Hepatic stellate cell (primary cell): Measurements from ENCODE around the gene SKAP1.
"Not testable (repeated sequence)": the region's sequence is repeated elsewhere in the genome, so short reads cannot be mapped to it uniquely, and the experiment has no call there.

ENCODE experiments used
- DNase-seq: peaks from one replicate; pipeline ENCODE4 v3.0.0; 2011; ENCODE audit warnings: low spot score

Gene SKAP1

GRCh38 chr17:48282303-48282702 is 147.7 kb downstream of the SKAP1 start:
- no peak for DNase-seq

GRCh38 chr17:48278760-48279491 is 151.1 kb downstream of the SKAP1 start:
- no peak for DNase-seq

- no peak for DNase-seq
These were observed 153.2 kb downstream of the SKAP1 start for GRCh38 chr17:48276776-48277175.

DNA sequence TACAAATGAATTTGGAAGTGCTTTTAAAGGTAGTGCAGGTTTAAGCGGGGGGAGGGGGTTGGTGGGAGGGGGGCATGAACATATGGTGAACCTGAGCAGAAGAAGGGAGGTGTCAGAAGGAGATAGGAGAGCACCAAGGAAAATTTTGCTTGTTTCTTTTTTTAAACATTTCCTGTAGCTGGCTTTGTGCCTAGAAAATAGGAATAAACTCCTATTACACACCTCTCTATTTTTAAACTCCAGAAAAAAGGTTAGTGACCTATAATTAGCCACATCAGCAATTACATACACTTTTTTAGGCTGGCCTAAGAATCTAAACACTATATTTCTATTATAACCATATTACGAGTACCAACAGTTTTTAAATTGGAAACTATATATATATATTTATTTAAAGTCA is 159.1 kb downstream of the SKAP1 start:
- no peak for DNase-seq

DNA sequence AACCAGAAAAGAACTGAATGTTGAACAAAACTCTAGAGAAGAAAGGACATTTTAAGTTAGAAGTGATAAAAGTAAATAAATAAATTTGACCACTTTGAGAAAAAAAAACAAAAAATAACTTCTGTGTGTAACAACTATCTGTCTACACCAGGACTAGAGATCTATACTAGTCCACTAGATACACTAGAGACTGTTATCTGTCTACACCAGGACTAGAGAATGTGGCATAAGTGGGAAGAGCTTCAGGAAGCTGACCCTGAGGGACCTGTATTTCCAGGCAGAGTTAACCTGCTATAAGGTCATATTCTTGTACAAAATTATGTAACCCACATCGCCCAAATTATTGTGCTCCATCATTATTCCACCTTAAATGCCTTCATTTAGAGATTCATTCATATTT is 160.8 kb downstream of the SKAP1 start:
- DNase-seq = no peak

DNA sequence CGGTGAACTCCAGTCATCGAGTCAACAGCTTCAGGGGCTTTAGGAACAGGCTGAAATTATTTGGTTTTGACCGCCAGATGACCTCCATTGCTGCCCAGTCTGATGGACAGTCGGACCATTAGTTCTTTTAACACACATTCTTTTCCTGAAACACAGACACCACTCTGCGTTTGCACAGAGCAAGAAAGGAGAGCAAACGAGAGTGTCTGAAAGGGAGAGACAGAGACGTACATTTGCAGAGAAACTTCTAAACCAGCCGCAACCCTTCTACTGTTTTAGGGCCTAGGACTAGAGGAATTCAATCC is 166.3 kb downstream of the SKAP1 start:
- DNase-seq = no peak

DNA sequence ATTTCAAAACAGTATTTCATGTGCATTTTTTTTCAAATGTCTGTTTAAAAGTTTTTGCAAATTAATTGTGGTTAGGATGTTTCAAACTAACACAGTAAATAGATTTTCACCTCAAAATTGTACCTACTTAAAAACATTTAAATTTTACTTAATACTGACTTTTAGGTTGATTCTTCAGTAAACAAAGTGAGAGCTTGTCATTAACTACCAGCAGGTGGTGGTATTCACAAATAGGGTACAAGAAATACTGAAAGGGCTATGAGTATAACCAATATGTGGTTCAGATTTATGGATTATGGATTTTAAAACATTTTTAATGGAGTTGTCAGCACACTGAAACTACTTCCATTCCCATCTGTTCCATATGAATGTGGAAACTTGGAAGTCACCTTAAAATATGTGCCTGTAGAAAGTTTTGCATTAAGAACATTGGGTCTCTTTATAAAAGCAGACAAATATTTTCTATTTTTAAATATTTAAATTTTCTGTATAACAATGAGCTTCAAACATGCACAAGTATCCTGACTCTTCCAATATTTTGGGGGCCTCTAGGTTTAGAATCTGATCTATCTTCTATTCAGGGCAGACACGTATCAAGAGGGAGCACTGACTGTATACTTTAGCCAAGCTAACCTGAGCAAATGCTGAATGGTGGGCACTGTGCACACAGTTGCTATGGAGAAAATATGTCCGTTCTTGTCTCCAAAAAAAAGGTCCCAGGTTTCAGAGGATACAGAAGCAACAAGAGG is 166.9 kb downstream of the SKAP1 start:
- no peak for DNase-seq

DNA sequence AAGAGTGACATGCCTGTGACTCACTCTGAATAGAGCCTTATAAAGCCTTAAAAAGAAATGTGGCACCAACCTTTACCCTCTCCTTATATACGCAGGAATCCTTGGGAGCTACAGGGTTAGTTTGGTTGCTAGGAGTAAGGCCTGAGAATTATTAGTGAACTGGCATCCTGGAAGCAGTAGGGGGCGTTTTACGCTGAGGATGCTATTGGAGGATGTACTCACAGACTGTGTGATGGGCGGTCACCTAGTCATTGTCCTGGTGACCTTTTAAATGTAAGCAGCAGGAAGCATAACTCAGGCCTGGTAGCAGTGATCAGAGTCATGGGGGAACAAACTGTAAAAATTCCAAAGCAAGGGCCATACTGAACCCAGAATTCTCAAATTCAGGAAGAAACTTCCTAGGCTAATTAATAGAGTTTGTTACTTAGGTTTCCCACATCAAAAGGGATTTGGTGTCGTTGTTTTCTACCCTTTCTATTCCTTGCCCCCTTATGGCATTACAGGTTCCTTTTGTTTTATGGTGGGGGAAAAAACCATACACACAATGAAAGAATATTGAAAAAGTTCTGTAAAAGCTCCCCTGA is 168.6 kb downstream of the SKAP1 start:
- DNase-seq = no peak

- no peak for DNase-seq
These were observed 170.2 kb downstream of the SKAP1 start for GRCh38 chr17:48259694-48260291.

DNA sequence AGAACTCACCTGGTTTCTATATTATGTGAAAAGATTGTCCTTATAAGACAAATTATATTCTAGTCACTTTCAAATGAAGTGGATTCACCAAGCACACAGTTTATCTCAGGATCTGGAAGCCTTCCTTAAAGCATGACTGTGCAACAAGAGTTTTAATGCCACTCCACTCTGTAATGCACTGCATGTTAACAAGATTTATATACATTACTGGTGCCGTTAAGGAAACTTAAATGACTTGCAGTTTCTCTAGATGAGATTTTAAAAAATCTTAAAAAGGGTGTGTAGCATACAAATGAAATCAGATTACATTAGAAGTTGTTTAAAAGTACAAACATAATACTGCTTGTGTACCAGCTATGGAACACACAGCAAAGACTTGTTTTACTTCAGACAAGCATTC is 171.7 kb downstream of the SKAP1 start:
- no peak for DNase-seq

GRCh38 chr17:48255759-48256158 is 174.3 kb downstream of the SKAP1 start:
- no peak for DNase-seq

GRCh38 chr17:48254896-48255295 is 175.1 kb downstream of the SKAP1 start:
- DNase-seq = no peak

DNA sequence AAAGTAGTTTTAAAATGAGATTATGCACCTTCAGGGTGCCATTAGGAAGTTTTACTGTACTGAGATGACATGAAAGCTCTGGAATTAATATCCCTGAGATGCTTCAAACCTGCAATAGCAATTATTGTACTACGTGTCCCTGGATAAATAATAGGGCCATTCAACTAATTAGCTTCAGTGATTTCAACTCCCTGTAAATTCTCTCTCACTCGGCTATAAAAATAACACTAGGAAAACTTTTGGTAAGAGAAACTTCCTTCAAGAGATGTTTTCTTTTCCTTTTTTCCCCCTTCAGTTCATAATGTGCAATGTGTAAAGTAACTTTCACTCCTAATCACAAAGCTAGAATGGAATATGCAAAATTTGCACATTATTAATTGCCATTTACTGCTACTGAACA is 176.0 kb downstream of the SKAP1 start:
- DNase-seq = no peak

DNA sequence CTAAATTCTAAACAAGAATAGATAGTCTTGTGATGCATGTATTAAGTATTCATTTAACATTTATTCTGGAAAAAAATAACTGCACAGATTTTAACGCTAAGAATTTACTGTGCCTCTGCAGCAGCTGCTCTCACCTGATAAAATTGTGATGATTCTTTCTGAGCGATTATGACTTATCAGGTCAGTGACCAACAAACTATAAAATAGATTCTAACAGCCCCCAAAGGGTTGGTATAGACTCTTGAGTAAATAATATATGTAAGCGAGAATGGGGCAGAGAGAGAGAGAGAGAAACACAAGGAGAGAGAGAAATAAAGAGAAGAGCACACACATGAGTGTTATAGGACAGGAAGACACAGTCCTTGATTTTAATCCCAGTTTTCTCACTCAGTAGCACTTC is 178.1 kb downstream of the SKAP1 start:
- no peak for DNase-seq

GRCh38 chr17:48250949-48251348 is 179.1 kb downstream of the SKAP1 start:
- no peak for DNase-seq

DNA sequence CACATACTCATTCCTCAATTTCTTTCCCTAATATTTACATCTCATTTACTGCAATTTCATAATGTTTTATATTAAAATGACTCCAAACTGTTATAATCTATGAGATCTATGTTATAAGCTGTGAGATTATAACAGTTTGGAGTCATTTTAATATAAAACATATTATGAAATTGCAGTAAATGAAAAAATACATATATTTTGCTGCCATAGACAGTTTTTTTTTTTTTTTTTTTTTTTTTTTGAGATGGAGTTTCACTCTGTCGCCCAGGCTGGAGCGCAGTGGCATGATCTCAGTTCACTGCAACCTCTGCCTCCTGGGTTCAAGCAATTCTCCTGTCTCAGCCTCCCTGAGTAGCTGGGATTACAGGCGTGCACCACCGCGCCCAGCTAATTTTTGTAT is 180.0 kb downstream of the SKAP1 start:
- DNase-seq = not testable (repeated sequence)

GRCh38 chr17:48247603-48248002 is 182.4 kb downstream of the SKAP1 start:
- DNase-seq = no peak

GRCh38 chr17:48247038-48247437 is 183.0 kb downstream of the SKAP1 start:
- DNase-seq = no peak

- DNase-seq = no peak
These were observed 183.4 kb downstream of the SKAP1 start for GRCh38 chr17:48246612-48247011.

DNA sequence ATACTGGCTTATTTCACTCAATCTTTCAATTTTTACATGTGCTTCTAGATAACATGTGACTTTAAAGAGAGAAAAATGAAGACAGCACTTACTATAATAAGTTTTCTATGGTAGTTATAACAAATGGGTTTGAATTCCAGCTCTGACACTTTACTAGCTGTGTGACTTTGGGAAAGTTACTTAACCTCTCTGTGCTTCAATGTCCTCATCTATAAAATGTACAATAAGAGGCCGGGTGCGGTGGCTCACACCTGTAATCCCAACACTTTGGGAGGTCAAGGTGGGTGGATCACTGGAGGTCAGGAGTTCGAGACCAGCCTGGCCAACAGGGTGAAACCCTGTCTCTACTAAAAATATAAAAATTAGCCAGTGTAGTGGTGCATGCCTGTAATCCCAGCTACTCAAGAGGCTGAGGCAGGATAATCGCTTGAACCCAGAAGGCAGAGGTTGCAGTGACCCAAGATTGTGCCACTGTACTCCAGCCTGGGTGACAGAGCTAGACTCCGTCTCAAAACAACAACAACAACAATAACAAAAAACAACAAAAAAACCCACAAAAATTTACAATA is 184.5 kb downstream of the SKAP1 start:
- DNase-seq = not testable (repeated sequence)

- no peak for DNase-seq
These were observed 185.2 kb downstream of the SKAP1 start for GRCh38 chr17:48244814-48245213.

GRCh38 chr17:48244121-48244711 is 185.8 kb downstream of the SKAP1 start:
- no peak for DNase-seq
